Epithelial cell of proximal tubule (primary cell): ENCODE data around the gene NECTIN1. TPM values are rescaled to one million over a fixed set of nuclear protein-coding genes. Genes with fewer than 3 reads are reported as not detected.

ENCODE experiments used
- DNase-seq: peaks from one replicate; pipeline ENCODE4 v3.0.0-alpha.2; 2011; ENCODE audit warnings: low read depth
- H3K4me3 ChIP-seq: 2 replicates; pipeline ENCODE4 v1.5.1; 2011; ENCODE audit warnings: low read depth, mild to moderate bottlenecking, low read length
- total RNA-seq: library from RNA; depleted of rRNA; stranded (reverse); fragments of >200 nt; gene quantifications from 2 replicates; pipeline ENCODE4 v1.2.3, GENCODE V29; 2015
- TF ChIP-seq, protein P1 (sequence below): conservative IDR thresholded peaks from 2 replicates; pipeline ENCODE4 v1.5.1; 2012; ENCODE audit warnings: low read depth, mild to moderate bottlenecking, low read length

The NECTIN1 gene
- total RNA-seq, 1 donor from 2014 or later: 4.7 TPM

DNA sequence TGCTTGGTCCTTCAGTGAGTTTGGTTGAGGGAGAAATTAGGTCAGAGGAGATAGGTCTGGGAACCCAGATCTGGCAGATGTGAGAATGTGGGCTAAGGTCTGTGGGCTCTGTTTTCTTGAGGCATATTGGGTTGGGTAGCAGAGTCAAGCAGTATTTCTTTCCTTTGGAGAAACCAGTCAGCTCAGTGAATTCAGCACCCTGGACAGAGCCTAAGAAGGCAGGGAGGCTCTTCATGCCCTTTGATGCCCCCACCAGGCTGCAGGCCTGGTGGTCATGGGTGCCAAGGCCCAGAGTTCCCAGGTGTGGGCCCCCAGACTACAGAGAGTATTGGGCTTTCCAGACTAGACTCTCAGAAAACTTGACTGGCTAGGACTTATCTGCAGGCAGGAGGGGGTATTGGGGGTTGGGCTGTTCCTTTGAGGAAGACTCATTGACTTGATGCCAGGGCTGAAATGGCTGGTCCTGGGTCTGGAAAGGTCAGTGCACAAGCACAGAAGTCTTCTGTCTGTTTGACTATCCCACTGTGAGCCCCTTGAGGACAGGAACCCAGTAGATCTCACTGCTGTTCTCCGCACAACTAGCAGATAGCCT, 45.3 kb upstream of the NECTIN1 start:
- H3K4me3 ChIP-seq: no peak overlapping the region
- no peak for DNase-seq
- TF ChIP-seq, protein P1, sequence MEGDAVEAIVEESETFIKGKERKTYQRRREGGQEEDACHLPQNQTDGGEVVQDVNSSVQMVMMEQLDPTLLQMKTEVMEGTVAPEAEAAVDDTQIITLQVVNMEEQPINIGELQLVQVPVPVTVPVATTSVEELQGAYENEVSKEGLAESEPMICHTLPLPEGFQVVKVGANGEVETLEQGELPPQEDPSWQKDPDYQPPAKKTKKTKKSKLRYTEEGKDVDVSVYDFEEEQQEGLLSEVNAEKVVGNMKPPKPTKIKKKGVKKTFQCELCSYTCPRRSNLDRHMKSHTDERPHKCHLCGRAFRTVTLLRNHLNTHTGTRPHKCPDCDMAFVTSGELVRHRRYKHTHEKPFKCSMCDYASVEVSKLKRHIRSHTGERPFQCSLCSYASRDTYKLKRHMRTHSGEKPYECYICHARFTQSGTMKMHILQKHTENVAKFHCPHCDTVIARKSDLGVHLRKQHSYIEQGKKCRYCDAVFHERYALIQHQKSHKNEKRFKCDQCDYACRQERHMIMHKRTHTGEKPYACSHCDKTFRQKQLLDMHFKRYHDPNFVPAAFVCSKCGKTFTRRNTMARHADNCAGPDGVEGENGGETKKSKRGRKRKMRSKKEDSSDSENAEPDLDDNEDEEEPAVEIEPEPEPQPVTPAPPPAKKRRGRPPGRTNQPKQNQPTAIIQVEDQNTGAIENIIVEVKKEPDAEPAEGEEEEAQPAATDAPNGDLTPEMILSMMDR: no peak

DNA sequence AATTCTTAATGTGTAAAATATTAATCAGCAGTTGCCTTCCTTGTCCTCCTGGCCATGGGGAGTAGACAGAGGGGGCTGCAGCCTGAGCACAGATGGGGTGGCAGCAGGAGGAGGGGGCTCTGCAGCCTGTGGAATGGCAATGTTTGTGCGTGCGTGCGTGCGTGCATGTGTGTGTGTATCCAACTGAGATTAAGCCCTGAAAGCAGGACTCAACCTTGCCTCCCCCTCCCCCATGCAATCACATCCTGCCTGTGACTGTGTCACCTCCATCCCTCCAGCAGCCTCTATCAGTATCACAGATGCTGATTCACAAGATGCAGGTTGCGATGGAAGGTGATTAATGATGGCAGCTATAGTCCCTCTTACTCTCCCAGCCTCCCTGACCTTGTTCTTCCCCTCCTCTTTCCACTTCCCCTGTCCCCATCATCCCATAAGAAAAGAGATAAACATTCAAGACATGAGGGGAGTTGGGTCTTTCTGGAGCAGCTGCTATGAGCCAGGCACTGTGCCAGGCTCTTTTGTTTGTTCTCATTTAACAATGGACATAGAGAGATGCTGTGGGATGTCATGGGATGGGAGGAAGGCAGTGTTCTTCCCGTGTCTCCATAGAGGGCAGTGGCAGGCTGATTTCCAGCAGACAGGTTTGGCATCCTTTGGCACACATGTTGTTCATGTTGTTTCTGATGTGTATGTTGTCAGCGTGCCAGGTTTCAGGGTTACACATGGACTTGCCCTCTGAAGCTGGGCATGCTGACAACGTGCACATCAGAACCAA, 43.8 kb upstream of the NECTIN1 start:
- TF ChIP-seq, protein P1: no peak
- no peak overlapping the region for H3K4me3 ChIP-seq
- no peak for DNase-seq

DNA sequence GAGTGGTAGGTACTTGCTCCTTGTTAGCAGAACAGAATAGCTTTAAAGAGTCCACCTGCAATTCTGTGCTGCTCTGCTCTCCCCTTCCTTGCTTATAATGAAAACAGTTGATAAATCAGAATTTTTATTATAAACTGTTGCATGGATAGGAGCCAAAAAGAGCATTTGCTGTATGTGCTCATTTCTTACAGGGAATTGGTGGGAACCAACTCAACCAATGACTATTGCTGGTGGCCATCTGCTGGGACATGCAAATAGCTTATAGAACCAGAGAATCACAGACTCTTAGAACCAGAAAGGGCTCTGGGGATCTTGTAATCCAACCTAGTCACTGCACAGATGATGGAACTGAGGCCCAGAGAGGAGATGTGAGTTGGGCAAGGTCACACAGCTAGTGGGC, 43.1 kb upstream of the NECTIN1 start:
- no peak for DNase-seq
- TF ChIP-seq, protein P1: no peak
- H3K4me3 ChIP-seq: no peak overlapping the region

DNA sequence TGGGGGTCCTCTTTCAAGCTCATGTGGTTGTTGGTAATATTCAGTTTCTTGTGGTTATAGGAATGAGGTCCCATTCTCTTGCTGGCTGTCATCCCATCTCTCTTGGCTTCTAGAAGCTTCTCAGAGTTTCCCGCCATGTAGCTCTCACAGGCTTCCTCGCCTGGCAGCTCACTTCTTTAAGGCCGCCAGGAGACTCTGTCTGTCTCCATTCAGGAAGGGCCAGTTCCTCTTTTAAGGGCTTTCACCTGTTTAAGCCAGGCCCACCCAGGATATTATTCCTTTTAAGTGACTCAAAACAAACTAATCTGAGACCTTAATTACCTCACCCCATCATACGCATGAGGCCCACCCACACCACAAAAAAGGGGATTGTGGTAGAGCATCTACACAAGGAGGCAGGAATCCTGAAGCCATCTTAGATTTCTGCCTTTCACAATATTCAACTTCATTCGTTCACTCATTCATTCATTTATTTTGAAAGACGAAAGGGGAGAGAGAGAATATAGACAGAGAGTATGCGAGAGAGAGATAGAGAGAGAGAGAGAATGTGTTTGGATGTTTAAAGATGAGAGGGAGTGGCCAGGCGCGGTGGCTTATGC, 42.3 kb upstream of the NECTIN1 start:
- TF ChIP-seq, protein P1: no peak
- DNase-seq: no peak
- H3K4me3 ChIP-seq: no peak overlapping the region

DNA sequence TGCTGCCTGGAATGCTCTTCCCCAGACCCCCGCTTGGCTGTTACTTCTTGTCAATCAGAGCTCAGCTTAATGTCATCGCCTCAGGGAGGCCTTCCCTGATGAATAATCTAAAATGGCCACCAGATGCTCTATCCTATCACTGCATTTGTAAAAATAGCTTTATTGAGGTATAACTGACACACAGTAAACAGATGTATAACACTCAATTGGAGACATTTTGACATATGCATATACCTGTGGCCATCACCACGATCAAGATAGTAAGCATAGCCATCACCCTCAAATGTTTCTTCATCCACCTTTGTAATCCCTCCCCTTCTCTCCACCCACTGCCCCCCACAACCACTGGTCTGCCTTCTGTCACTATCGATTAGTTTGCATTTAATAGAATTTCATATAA, 36.6 kb upstream of the NECTIN1 start:
- TF ChIP-seq, protein P1: no peak
- DNase-seq: no peak

DNA sequence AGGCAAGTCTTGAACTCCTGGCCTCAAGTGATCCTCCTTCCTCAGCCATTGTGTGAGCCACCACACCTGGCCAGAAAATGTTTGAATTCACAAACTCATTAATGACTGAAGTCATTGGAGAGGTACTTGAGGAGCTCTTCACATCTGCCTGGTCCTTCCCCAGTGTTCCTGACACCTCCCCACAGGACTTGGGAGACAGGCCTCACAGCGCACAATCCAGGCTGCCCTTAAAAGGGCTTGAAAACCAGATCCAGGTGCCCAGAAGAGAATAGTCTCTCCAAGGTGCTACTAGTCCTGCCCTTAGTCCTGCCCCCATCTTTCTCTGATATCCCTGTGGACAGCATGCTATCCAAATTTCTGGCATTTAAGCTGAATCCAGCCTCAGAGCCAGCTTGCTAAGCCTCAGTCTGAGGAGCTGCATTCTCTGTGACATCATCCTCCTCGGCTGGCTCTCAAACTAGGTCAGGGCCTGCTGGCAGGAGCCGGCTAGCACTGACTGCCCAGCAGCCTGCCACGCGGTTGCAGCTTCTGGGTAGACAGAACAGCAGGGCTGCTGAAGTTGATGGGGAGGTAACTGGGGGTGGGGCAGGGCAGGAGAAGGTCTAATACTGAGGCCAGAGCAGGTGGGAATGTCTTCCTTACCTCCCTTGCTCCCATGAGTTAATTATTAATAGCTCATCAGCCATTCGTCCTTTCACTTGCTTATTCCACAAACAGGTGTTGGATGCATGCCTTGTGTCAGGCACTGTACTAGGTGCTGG, 35.3 kb upstream of the NECTIN1 start:
- DNase-seq: no peak
- TF ChIP-seq, protein P1: no peak
- H3K4me3 ChIP-seq: no peak overlapping the region

More for the DNA sequence above, 36.6 kb upstream of the NECTIN1 start:
- no peak overlapping the region for H3K4me3 ChIP-seq
